Measurements from ENCODE around the gene HEATR1.

HEATR1 gene

GRCh38 chr1:236543065-236543669 is 61.1 kb downstream of the HEATR1 start:
- in situ Hi-C loops (cut with MboI; ENCODE audit: low sequenced_read_pairs), result no loop called here

GRCh38 chr1:236541710-236542109 is 62.6 kb downstream of the HEATR1 start:
- in situ Hi-C loops (cut with MboI; ENCODE audit: low sequenced_read_pairs), result no loop called here

GRCh38 chr1:236540813-236541465 is 63.4 kb downstream of the HEATR1 start:
- in situ Hi-C loops (cut with MboI; ENCODE audit: low sequenced_read_pairs), result no loop called here

GRCh38 chr1:236536540-236536939 is 67.8 kb downstream of the HEATR1 start:
- in situ Hi-C loops (cut with MboI; ENCODE audit: low sequenced_read_pairs), result no loop called here

- in situ Hi-C loops (cut with MboI; ENCODE audit: low sequenced_read_pairs), result no loop called here
These were observed 68.6 kb downstream of the HEATR1 start for GRCh38 chr1:236535662-236536161.

- in situ Hi-C loops (cut with MboI; ENCODE audit: low sequenced_read_pairs), result no loop called here
These were observed 69.1 kb downstream of the HEATR1 start for GRCh38 chr1:236535190-236535589.

GRCh38 chr1:236534151-236534651 is 70.1 kb downstream of the HEATR1 start:
- in situ Hi-C loops (cut with MboI; ENCODE audit: low sequenced_read_pairs), result no loop called here

- in situ Hi-C loops (cut with MboI; ENCODE audit: low sequenced_read_pairs), result no loop called here
These were observed 71.5 kb downstream of the HEATR1 start for GRCh38 chr1:236532850-236533249.

GRCh38 chr1:236530959-236531358 is 73.4 kb downstream of the HEATR1 start:
- in situ Hi-C loops (cut with MboI; ENCODE audit: low sequenced_read_pairs), result no loop called here

GRCh38 chr1:236530286-236530685 is 74.0 kb downstream of the HEATR1 start:
- in situ Hi-C loops (cut with MboI; ENCODE audit: low sequenced_read_pairs), result no loop called here

- in situ Hi-C loops (cut with MboI; ENCODE audit: low sequenced_read_pairs), result no loop called here
These were observed 78.2 kb downstream of the HEATR1 start for GRCh38 chr1:236526079-236526478.

- in situ Hi-C loops (cut with MboI; ENCODE audit: low sequenced_read_pairs), result no loop called here
These were observed 79.5 kb downstream of the HEATR1 start for GRCh38 chr1:236524895-236525184.

- in situ Hi-C loops (cut with MboI; ENCODE audit: low sequenced_read_pairs), result no loop called here
These were observed 80.0 kb downstream of the HEATR1 start for GRCh38 chr1:236524142-236524894.

- in situ Hi-C loops (cut with MboI; ENCODE audit: low sequenced_read_pairs), result no loop called here
These were observed 80.6 kb downstream of the HEATR1 start, which contains the start of gene LGALS8 for GRCh38 chr1:236523704-236524141. TSS of gene LGALS8 (plus strand) at chr1:236523982. CDS start at chr1:236526071, 2,089 bp downstream.

- in situ Hi-C loops (cut with MboI; ENCODE audit: low sequenced_read_pairs), result no loop called here
These were observed 81.2 kb downstream of the HEATR1 start for GRCh38 chr1:236522937-236523703.

- in situ Hi-C loops (cut with MboI; ENCODE audit: low sequenced_read_pairs), result no loop called here
These were observed 83.8 kb downstream of the HEATR1 start for GRCh38 chr1:236520445-236521005.

GRCh38 chr1:236518322-236518721 is 86.0 kb downstream of the HEATR1 start:
- in situ Hi-C loops (cut with MboI; ENCODE audit: low sequenced_read_pairs), result no loop called here

GRCh38 chr1:236516929-236517704 is 87.2 kb downstream of the HEATR1 start:
- in situ Hi-C loops (cut with MboI; ENCODE audit: low sequenced_read_pairs), result no loop called here

GRCh38 chr1:236515443-236515958 is 88.8 kb downstream of the HEATR1 start:
- in situ Hi-C loops (cut with MboI; ENCODE audit: low sequenced_read_pairs), result no loop called here

Data from HL-60/S4 treated with phorbol 12-myristate 13-acetate at 8.2 ng/mL for 4 days and 3 days (cell line).